Coronary artery (tissue), 2 donors: ENCODE results near the gene AKR7A2.
"Not testable (repeated sequence)": the region's sequence is repeated elsewhere in the genome, so short reads cannot be mapped to it uniquely, and the experiment has no call there.

Experiments
- DNase-seq: peaks from one replicate; pipeline ENCODE4 v3.0.0-alpha.2; 2017; ENCODE audit warnings: low spot score
- H3K27ac ChIP-seq, 2 donors: fragments of 200-600 bp; sonication (generic); one replicate each; pipeline ENCODE4 v1.5.1; 2016 to 2019
- H3K4me3 ChIP-seq: fragments of 200-600 bp; sonication (generic); 2 replicates; pipeline ENCODE4 v1.5.1; 2016; ENCODE audit warnings: mild to moderate bottlenecking, moderate library complexity
- TF ChIP-seq, protein P1 (sequence below): fragments of 200-600 bp; sonication (generic); IDR thresholded peaks from one replicate; pipeline ENCODE4 v1.5.1; 2019; ENCODE audit warnings: antibody characterized with exemption

Gene AKR7A2

DNA sequence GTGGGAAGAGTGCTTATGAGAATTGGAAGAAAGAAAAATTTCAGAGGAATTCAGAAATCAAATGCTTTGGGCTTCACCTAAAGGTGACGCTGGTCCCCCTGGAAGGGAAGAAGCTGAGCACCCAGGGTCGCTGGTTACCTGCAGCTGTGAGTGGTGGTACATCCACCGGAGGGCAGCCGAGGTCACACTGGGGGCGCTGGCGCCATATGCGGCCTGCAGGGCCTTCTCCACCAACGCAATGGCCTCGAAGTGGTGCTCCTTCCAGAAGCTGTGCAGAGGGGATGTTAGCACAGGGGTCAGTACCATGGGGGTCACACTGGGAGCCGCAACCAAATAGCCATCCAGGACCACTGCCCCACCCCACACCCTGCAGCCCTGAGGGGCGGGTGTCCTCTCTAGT is 6.1 kb downstream of the AKR7A2 start:
- no peak overlapping the region for H3K27ac ChIP-seq
- TF ChIP-seq, protein P1, sequence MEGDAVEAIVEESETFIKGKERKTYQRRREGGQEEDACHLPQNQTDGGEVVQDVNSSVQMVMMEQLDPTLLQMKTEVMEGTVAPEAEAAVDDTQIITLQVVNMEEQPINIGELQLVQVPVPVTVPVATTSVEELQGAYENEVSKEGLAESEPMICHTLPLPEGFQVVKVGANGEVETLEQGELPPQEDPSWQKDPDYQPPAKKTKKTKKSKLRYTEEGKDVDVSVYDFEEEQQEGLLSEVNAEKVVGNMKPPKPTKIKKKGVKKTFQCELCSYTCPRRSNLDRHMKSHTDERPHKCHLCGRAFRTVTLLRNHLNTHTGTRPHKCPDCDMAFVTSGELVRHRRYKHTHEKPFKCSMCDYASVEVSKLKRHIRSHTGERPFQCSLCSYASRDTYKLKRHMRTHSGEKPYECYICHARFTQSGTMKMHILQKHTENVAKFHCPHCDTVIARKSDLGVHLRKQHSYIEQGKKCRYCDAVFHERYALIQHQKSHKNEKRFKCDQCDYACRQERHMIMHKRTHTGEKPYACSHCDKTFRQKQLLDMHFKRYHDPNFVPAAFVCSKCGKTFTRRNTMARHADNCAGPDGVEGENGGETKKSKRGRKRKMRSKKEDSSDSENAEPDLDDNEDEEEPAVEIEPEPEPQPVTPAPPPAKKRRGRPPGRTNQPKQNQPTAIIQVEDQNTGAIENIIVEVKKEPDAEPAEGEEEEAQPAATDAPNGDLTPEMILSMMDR, result no peak
- DNase-seq, result no peak
- no peak overlapping the region for H3K4me3 ChIP-seq

- DNase-seq, H3K4me3 ChIP-seq, H3K27ac ChIP-seq: not testable (repeated sequence)
Observed at GRCh38 chr1:19304081-19304480, 7.9 kb downstream of the AKR7A2 start.

- TF ChIP-seq, protein P1, result no peak
- Histone ChIP-seq H3K4me3 (no peak overlapping the region), H3K27ac (no peak overlapping the region)
- no peak for DNase-seq
Observed at GRCh38 chr1:19300211-19300610, 11.7 kb downstream of the AKR7A2 start.

- H3K4me3 ChIP-seq, result no peak overlapping the region
- no peak for DNase-seq
- TF ChIP-seq, protein P1, result no peak
- H3K27ac ChIP-seq, result no peak overlapping the region
Observed at GRCh38 chr1:19294638-19295037, 17.3 kb downstream of the AKR7A2 start.

DNA sequence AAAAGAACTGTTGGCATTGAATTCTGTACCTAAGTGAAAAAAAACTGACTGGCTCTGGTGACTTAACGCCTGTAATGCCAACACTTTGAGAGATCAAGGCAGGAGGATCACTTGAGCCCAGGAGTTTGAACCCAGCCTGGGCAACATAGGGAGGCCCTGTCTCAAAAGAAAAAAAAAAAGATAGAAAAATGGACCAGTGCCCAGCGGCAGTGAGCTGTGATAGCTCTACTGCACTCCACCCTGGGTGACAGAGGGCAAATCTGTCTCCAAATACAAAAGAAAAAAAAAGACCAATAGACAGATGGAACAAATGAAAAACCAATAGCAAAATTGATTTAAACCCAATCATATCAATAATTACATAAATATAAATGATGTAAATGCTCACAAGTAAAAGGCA is 22.7 kb downstream of the AKR7A2 start:
- TF ChIP-seq, protein P1, result no peak
- DNase-seq, result no peak
- no peak overlapping the region for H3K27ac ChIP-seq
- peak overlapping the region; percentile 65 for H3K4me3 ChIP-seq

GRCh38 chr1:19288324-19289241 is 23.4 kb downstream of the AKR7A2 start, which contains the start of gene AKR7A3:
AKR7A3 (minus strand) TSS chr1:19288770; CDS start chr1:19288709, 61 bp downstream.
- peak within 1 kb of the TSS; percentile 65 for H3K4me3 ChIP-seq
- not testable (repeated sequence) for DNase-seq, H3K27ac ChIP-seq

- DNase-seq, result no peak
- no peak overlapping the region for H3K4me3 ChIP-seq
- TF ChIP-seq, protein P1, result no peak
- no peak overlapping the region for H3K27ac ChIP-seq
Observed at GRCh38 chr1:19287436-19288185, 24.3 kb downstream of the AKR7A2 start.

DNA sequence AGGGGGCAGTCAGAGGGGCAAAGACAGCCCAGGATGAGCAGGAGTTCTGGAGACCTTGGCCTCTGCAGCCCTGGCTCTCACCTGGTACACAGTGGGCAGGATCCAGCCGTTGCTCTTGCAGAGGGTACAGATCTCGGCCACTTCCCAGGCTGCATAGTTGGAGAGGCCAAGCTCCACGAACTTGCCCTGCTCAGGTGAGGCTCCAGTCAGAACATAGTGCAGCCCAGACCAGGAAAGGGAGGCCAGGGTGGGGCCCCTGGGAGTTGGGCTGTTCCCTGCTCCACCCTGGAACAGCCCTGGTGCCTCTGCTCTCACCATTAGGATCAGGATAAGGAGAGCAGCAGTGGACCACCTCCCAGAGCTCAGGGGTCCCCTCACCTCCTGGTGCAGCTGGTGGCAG is 26.1 kb downstream of the AKR7A2 start:
- not testable (repeated sequence) for H3K4me3 ChIP-seq

DNA sequence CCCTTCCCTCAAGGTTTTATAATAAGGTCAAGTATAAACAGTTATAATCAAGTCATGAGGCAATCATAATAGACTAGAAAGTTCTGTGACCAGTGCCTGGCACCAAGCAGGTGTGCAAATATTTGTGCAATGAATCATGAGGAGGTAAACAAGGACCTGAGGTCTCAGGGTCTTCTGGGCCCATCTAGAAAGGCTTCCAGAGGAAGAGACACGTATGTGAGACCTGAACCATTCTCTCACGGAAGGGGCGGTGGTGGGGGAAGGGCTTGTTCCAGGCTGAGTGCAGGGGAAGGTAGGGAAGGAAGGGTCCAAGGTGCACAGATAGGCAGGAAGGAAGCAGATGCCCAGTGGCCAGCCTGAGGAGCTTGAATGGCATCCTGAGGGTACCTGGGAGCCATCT is 26.6 kb downstream of the AKR7A2 start:
- H3K4me3 ChIP-seq, H3K27ac ChIP-seq, DNase-seq: not testable (repeated sequence)

More for the DNA sequence above, 26.1 kb downstream of the AKR7A2 start:
- DNase-seq, H3K27ac ChIP-seq: not testable (repeated sequence)
